ENCODE results near the gene WDR20. TPM values are rescaled to one million over a fixed set of nuclear protein-coding genes. Genes with fewer than 3 reads are reported as not detected.

The WDR20 gene
- total and polyA plus RNA-seq, 2 experiments from 2014 or later = 15.1 to 24.9 TPM

GRCh38 chr14:102222009-102222575, 82.4 kb downstream of the WDR20 start:
- H3K27ac ChIP-seq = no peak overlapping the region
- 0 out of 2 replicates have a peak, but pooled peaks cover 6% of the 10 kb centered on the region for H3F3A ChIP-seq (ENCODE audit: insufficient read depth)
- 85 to 94% methylated on average over 13 of the region's 13 CpGs for WGBS, 2 experiments (ENCODE audit: low coverage in 1 of 2, low lambda C conversion rate in 2 of 2, missing lambda C conversion rate in 2 of 2)
- H3K27me3 ChIP-seq (replicated peaks; ENCODE audit: insufficient read depth) = no peaks in the 10 kb centered on the region
- no peaks in the 10 kb centered on the region for H3K9me2 ChIP-seq (ENCODE audit: insufficient read depth)
- H3K36me3 ChIP-seq (ENCODE audit: low read depth) = no peaks in the 10 kb centered on the region
- H3K4me1 ChIP-seq (ENCODE audit: insufficient read depth) = peaks cover 10% of the 10 kb centered on the region
- no peak overlapping the region for H3K4me3 ChIP-seq
- no peaks in the 10 kb centered on the region for H3K9me3 ChIP-seq (ENCODE audit: low read depth)
- TF ChIP-seq EZH2 (IDR thresholded peaks at IDR 0.05; ENCODE audit: insufficient read depth, poor library complexity, severe bottlenecking) (no peak), EZH2phosphoT487 (IDR thresholded peaks at IDR 0.05; ENCODE audit: insufficient read depth, low read depth) (no peak)
- H3K79me2 ChIP-seq (ENCODE audit: insufficient read depth) = peaks cover 30% of the 10 kb centered on the region
- in situ Hi-C loops (cut with MboI) = no loop called here
- H2AFZ ChIP-seq = no peak overlapping the region
- no peaks in the 10 kb centered on the region for H4K20me1 ChIP-seq (ENCODE audit: insufficient read depth)
- H3K9ac ChIP-seq = no peak overlapping the region
- no peak overlapping the region for H3K4me2 ChIP-seq (ENCODE audit: unreplicated experiment)
- DNase-seq = no peak

- no peak overlapping the region for H3K9ac ChIP-seq
- H3K4me3 ChIP-seq = no peak overlapping the region
- peaks cover 10% of the 10 kb centered on the region for H3K4me1 ChIP-seq (ENCODE audit: insufficient read depth)
- no peaks in the 10 kb centered on the region for H3K9me3 ChIP-seq (ENCODE audit: low read depth)
- H3K36me3 ChIP-seq (ENCODE audit: low read depth) = no peaks in the 10 kb centered on the region
- H3K4me2 ChIP-seq (ENCODE audit: unreplicated experiment) = no peak overlapping the region
- H3K9me2 ChIP-seq (ENCODE audit: insufficient read depth) = no peaks in the 10 kb centered on the region
- no peak for DNase-seq
- 97 to 99% methylated on average over 24 to 28 of the region's 28 CpGs for WGBS, 2 experiments (ENCODE audit: low coverage in 1 of 2, low lambda C conversion rate in 2 of 2, missing lambda C conversion rate in 2 of 2)
- H2AFZ ChIP-seq = no peak overlapping the region
- H3K27me3 ChIP-seq (replicated peaks; ENCODE audit: insufficient read depth) = no peaks in the 10 kb centered on the region
- peaks cover 23% of the 10 kb centered on the region for H3K79me2 ChIP-seq (ENCODE audit: insufficient read depth)
- TF ChIP-seq EZH2phosphoT487 (IDR thresholded peaks at IDR 0.05; ENCODE audit: insufficient read depth, low read depth) (no peak), EZH2 (IDR thresholded peaks at IDR 0.05; ENCODE audit: insufficient read depth, poor library complexity, severe bottlenecking) (no peak)
- in situ Hi-C loops (cut with MboI) = no loop called here
- H3K27ac ChIP-seq = no peak overlapping the region
- no peaks in the 10 kb centered on the region for H4K20me1 ChIP-seq (ENCODE audit: insufficient read depth)
- 0 out of 2 replicates have a peak, but pooled peaks cover 6% of the 10 kb centered on the region for H3F3A ChIP-seq (ENCODE audit: insufficient read depth)
Measured at GRCh38 chr14:102222751-102223150, 83.1 kb downstream of the WDR20 start.

- in situ Hi-C loops (cut with MboI) = no loop called here
- Histone ChIP-seq H3K9me3 (ENCODE audit: low read depth) (no peaks in the 10 kb centered on the region), H3K4me2 (ENCODE audit: unreplicated experiment) (no peak overlapping the region), H2AFZ (no peak overlapping the region), H3K9me2 (ENCODE audit: insufficient read depth) (no peaks in the 10 kb centered on the region), H4K20me1 (ENCODE audit: insufficient read depth) (no peaks in the 10 kb centered on the region), H3K9ac (no peak overlapping the region), H3K27ac (no peak overlapping the region), H3K4me3 (no peak overlapping the region), H3K79me2 (ENCODE audit: insufficient read depth) (peaks cover 14% of the 10 kb centered on the region), H3K27me3 (replicated peaks; ENCODE audit: insufficient read depth) (no peaks in the 10 kb centered on the region), H3K36me3 (ENCODE audit: low read depth) (0 out of 2 replicates have a peak, but pooled peaks cover under 1% of the 10 kb centered on the region), H3F3A (ENCODE audit: insufficient read depth) (0 out of 2 replicates have a peak, but pooled peaks cover 6% of the 10 kb centered on the region), H3K4me1 (ENCODE audit: insufficient read depth) (peaks cover 10% of the 10 kb centered on the region)
- 87 to 88% methylated on average over 6 of the region's 6 CpGs for WGBS, 2 experiments (ENCODE audit: low coverage in 1 of 2, low lambda C conversion rate in 2 of 2, missing lambda C conversion rate in 2 of 2)
- no peak for DNase-seq
- TF ChIP-seq EZH2phosphoT487 (IDR thresholded peaks at IDR 0.05; ENCODE audit: insufficient read depth, low read depth) = no peak
- TF ChIP-seq EZH2 (IDR thresholded peaks at IDR 0.05; ENCODE audit: insufficient read depth, poor library complexity, severe bottlenecking) = no peak
Measured at GRCh38 chr14:102223682-102224081, 84.0 kb downstream of the WDR20 start.

GRCh38 chr14:102225386-102225785, 85.7 kb downstream of the WDR20 start:
- Histone ChIP-seq H3K27me3 (replicated peaks; ENCODE audit: insufficient read depth) (no peaks in the 10 kb centered on the region), H3K27ac (no peak overlapping the region), H3K4me2 (ENCODE audit: unreplicated experiment) (no peak overlapping the region), H3K4me1 (ENCODE audit: insufficient read depth) (peaks cover 10% of the 10 kb centered on the region), H3K36me3 (ENCODE audit: low read depth) (0 out of 2 replicates have a peak, but pooled peaks cover 18% of the 10 kb centered on the region), H3K9me3 (ENCODE audit: low read depth) (no peaks in the 10 kb centered on the region), H2AFZ (no peak overlapping the region), H3K79me2 (ENCODE audit: insufficient read depth) (peaks cover under 1% of the 10 kb centered on the region), H4K20me1 (ENCODE audit: insufficient read depth) (no peaks in the 10 kb centered on the region), H3K9ac (no peak overlapping the region), H3K4me3 (no peak overlapping the region), H3K9me2 (ENCODE audit: insufficient read depth) (no peaks in the 10 kb centered on the region), H3F3A (ENCODE audit: insufficient read depth) (0 out of 2 replicates have a peak, but pooled peaks cover 6% of the 10 kb centered on the region)
- DNase-seq = no peak
- 93 to 94% methylated on average over 7 of the region's 7 CpGs for WGBS, 2 experiments (ENCODE audit: low coverage in 1 of 2, low lambda C conversion rate in 2 of 2, missing lambda C conversion rate in 2 of 2)
- no peak for TF ChIP-seq EZH2phosphoT487 (IDR thresholded peaks at IDR 0.05; ENCODE audit: insufficient read depth, low read depth)
- no peak for TF ChIP-seq EZH2 (IDR thresholded peaks at IDR 0.05; ENCODE audit: insufficient read depth, poor library complexity, severe bottlenecking)
- in situ Hi-C loops (cut with MboI) = no loop called here

Data from GM23248 (cell line).